Measurements from ENCODE around the gene PRDM12. TPM values are rescaled to one million over a fixed set of nuclear protein-coding genes. Genes with fewer than 3 reads are reported as not detected.
"Not testable (repeated sequence)": the region's sequence is repeated elsewhere in the genome, so short reads cannot be mapped to it uniquely, and the experiment has no call there.

The PRDM12 gene
- total RNA-seq, 2 donors from 2014 or later = not detected

DNA sequence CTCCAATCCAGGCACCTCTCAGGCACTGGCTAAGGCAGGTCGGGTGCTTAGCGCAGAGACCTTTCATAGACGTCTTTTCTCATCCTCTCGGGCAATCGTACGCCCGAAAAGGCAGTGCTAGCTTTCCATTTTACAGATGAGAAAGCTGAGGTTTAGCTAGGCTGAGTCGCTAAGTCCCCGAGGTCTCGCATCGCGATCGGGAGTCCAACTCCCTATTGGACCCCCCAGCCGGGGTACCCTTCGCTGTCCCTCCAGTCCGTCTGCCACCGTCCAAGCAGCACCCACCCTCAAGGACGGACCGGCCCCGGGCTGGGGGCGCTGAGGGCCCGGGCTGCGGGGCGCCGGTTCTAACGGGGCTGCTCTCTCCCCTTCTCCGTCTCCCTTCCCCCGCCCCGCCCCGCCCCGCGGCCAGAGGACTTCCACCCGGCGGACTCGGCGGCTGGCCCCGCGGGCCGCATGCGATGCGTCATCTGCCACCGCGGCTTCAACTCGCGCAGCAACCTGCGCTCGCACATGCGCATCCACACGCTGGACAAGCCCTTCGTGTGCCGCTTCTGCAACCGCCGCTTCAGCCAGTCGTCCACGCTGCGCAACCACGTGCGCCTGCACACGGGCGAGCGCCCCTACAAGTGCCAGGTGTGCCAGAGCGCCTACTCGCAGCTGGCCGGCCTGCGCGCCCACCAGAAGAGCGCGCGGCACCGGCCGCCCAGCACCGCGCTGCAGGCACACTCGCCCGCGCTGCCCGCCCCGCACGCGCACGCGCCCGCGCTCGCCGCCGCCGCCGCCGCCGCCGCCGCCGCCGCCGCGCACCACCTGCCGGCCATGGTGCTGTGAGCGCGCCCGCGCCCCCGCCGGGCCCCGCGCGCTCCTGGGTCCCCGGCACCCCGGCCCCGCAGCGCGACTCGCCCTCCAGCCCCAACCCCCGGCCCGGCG, 16.7 kb downstream of the PRDM12 start:
- Histone ChIP-seq H3K4me1 (replicated peaks) (peaks cover 5% of the 10 kb centered on the region), H3K27ac (no peak overlapping the region), H3K36me3 (no peaks in the 10 kb centered on the region), H3K9me3 (no peaks in the 10 kb centered on the region), H3K4me3 (peak overlapping the region; percentile 36 to 46), H3K27me3 (replicated peaks; ENCODE audit: insufficient read depth) (no peaks in the 10 kb centered on the region)
- WGBS = 3% methylated on average over 76 of the region's 116 CpGs
- intact Hi-C loops (cut with DNase I) = loop anchor here (5.0 to 10.0 kb wide), 2 partner anchors 106 to 574 kb away; partner anchors contain the start of gene FUBP3
- peak; percentile 41 for DNase-seq (ENCODE audit: low spot score)
- no peak for TF ChIP-seq POLR2A (IDR thresholded peaks at IDR 0.05)
- TF ChIP-seq CTCF (IDR thresholded peaks at IDR 0.05) = no peak
- TF ChIP-seq POLR2AphosphoS5 (IDR thresholded peaks at IDR 0.05) = no peak

DNA sequence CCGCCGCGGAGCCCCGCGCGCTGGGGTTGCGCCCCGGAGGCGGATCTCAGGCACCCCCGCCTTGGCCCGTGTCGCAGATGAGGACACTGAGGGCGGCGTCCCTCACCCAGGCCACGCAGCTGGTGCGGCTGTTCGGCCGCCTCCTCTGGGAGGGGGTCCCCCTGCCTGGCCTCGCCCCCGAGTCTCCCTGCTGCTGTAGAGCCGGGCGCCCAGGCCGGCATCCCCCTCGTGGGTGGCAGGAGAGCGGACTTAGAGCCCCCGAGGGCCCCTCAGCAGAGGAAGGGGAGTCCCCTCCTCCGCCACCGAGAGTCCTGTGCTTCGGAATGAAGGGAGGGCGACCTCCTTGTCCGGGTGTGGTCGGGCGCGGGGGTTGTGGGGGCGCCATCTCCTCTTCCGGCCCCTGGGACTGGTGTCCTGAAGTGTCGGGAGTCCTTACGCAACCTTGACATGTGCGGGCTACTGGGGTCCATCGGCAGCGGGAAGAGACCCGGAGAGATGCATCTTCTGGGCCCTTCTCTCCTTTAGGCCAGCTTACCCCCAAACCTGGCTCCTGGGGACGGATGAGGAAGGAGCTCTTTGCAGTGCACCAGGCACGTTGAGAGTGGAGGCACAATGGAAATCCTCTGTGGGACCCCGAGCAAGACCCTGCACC, 17.5 kb downstream of the PRDM12 start:
- TF ChIP-seq CTCF (IDR thresholded peaks at IDR 0.05) (no peak), POLR2AphosphoS5 (IDR thresholded peaks at IDR 0.05) (no peak), POLR2A (IDR thresholded peaks at IDR 0.05) (no peak)
- no peaks in the 10 kb centered on the region for H3K9me3 ChIP-seq
- peaks cover 5% of the 10 kb centered on the region for H3K4me1 ChIP-seq (replicated peaks)
- intact Hi-C loops (cut with DNase I) = loop anchor here (1.0 to 10.0 kb wide), 3 partner anchors 107 to 575 kb away; partner anchors contain the start of gene FUBP3
- H3K4me3 ChIP-seq = peak overlapping the region; percentile 34 to 46
- no peaks in the 10 kb centered on the region for H3K27me3 ChIP-seq (replicated peaks; ENCODE audit: insufficient read depth)
- no peak for DNase-seq (ENCODE audit: low spot score)
- 2% methylated on average over 43 of the region's 45 CpGs for WGBS
- no peak overlapping the region for H3K27ac ChIP-seq
- H3K36me3 ChIP-seq = no peaks in the 10 kb centered on the region

- intact Hi-C loops (cut with DNase I) = loop anchor here (1.0 to 10.0 kb wide), 3 partner anchors 108 to 575 kb away; partner anchors contain the start of gene FUBP3
- 4% methylated on average over 22 of the region's 22 CpGs for WGBS
Measured at GRCh38 chr9:130682421-130683121, 18.2 kb downstream of the PRDM12 start.

GRCh38 chr9:130685104-130685503, 20.7 kb downstream of the PRDM12 start:
- no peak for DNase-seq (ENCODE audit: low spot score)
- Histone ChIP-seq H3K36me3 (no peaks in the 10 kb centered on the region), H3K9me3 (no peaks in the 10 kb centered on the region), H3K4me1 (replicated peaks) (peaks cover 5% of the 10 kb centered on the region), H3K27ac (no peak overlapping the region), H3K27me3 (replicated peaks; ENCODE audit: insufficient read depth) (no peaks in the 10 kb centered on the region), H3K4me3 (no peak overlapping the region)
- TF ChIP-seq CTCF (IDR thresholded peaks at IDR 0.05) (no peak), POLR2A (IDR thresholded peaks at IDR 0.05) (no peak), POLR2AphosphoS5 (IDR thresholded peaks at IDR 0.05) (no peak)
- intact Hi-C loops (cut with DNase I) = loop anchor here (10.0 kb wide), 1 partner anchor 110 kb away; the partner anchor contains the start of gene FUBP3

More at GRCh38 chr9:130682421-130683121, 18.2 kb downstream of the PRDM12 start:
- H3K4me3 ChIP-seq = peak overlapping the region in 1 of 2 donors; percentile 46
- no peaks in the 10 kb centered on the region for H3K27me3 ChIP-seq (replicated peaks; ENCODE audit: insufficient read depth)
- no peak overlapping the region for H3K27ac ChIP-seq
- H3K4me1 ChIP-seq (replicated peaks) = peaks cover 5% of the 10 kb centered on the region
- TF ChIP-seq POLR2A (IDR thresholded peaks at IDR 0.05) (no peak), CTCF (IDR thresholded peaks at IDR 0.05) (peak; percentile 71 to 90 (median 84)), POLR2AphosphoS5 (IDR thresholded peaks at IDR 0.05) (peak; percentile 48)
- no peaks in the 10 kb centered on the region for H3K36me3 ChIP-seq
- peak; percentile 74 for DNase-seq (ENCODE audit: low spot score)
- H3K9me3 ChIP-seq = no peaks in the 10 kb centered on the region

GRCh38 chr9:130685945-130686344, 21.6 kb downstream of the PRDM12 start:
- H3K27ac ChIP-seq; H3K27me3 ChIP-seq (replicated peaks; ENCODE audit: insufficient read depth); DNase-seq (ENCODE audit: low spot score); H3K4me3 ChIP-seq; H3K4me1 ChIP-seq (replicated peaks); H3K36me3 ChIP-seq; H3K9me3 ChIP-seq: not testable (repeated sequence)
- 94% methylated on average over 10 of the region's 11 CpGs for WGBS
- intact Hi-C loops (cut with DNase I) = loop anchor here (10.0 kb wide), 1 partner anchor 111 kb away; the partner anchor contains the start of gene FUBP3
